Glutamatergic neuron (in vitro differentiated cells): ENCODE measurements around the gene PROSER2. TPM values are rescaled to one million over a fixed set of nuclear protein-coding genes. Genes with fewer than 3 reads are reported as not detected.

Source experiments
- DNase-seq: peaks from one replicate; pipeline ENCODE4 v3.0.0; 2022
- H3K27ac Mint-ChIP-seq: one replicate; pipeline ENCODE4 v1.8.0; 2020; ENCODE audit warnings: mild to moderate bottlenecking, mixed read lengths, inconsistent platforms; ENCODE audit not compliant: unreplicated experiment
- H3K27me3 Mint-ChIP-seq: one replicate; pipeline ENCODE4 v1.8.0; 2020; ENCODE audit warnings: mild to moderate bottlenecking, moderate library complexity, mixed read lengths, inconsistent platforms; ENCODE audit not compliant: unreplicated experiment
- H3K36me3 Mint-ChIP-seq: one replicate; pipeline ENCODE4 v1.8.0; 2020; ENCODE audit warnings: mild to moderate bottlenecking, mixed read lengths, inconsistent platforms; ENCODE audit not compliant: unreplicated experiment
- H3K4me1 Mint-ChIP-seq: one replicate; pipeline ENCODE4 v1.8.0; 2020; ENCODE audit warnings: mild to moderate bottlenecking, low read depth, mixed read lengths, inconsistent platforms; ENCODE audit not compliant: unreplicated experiment
- H3K4me3 Mint-ChIP-seq: one replicate; pipeline ENCODE4 v1.8.0; 2020; ENCODE audit warnings: mild to moderate bottlenecking, mixed read lengths, inconsistent platforms; ENCODE audit not compliant: unreplicated experiment
- H3K9me3 Mint-ChIP-seq: one replicate; pipeline ENCODE4 v1.8.0; 2020; ENCODE audit warnings: mild to moderate bottlenecking, moderate library complexity, mixed read lengths, inconsistent platforms; ENCODE audit not compliant: unreplicated experiment
- total RNA-seq: library from RNA; stranded (reverse); fragmentation: NEBNext Ultra II Directional; extraction: Animal tissue kit (Norgen Biotek cat#: 25700); gene quantifications from one replicate; pipeline ENCODE4 v1.2.1, GENCODE V29; 2021; ENCODE audit not compliant: unreplicated experiment
- TF ChIP-seq, protein P1 (sequence below): fragments of 200-600 bp; sonication (generic); IDR thresholded peaks from one replicate; pipeline ENCODE4 v1.5.0; 2021; ENCODE audit not compliant: partially characterized antibody, unreplicated experiment

Gene PROSER2
- total RNA-seq, 1 donor from 2014 or later = not detected

- TF ChIP-seq, protein P1, sequence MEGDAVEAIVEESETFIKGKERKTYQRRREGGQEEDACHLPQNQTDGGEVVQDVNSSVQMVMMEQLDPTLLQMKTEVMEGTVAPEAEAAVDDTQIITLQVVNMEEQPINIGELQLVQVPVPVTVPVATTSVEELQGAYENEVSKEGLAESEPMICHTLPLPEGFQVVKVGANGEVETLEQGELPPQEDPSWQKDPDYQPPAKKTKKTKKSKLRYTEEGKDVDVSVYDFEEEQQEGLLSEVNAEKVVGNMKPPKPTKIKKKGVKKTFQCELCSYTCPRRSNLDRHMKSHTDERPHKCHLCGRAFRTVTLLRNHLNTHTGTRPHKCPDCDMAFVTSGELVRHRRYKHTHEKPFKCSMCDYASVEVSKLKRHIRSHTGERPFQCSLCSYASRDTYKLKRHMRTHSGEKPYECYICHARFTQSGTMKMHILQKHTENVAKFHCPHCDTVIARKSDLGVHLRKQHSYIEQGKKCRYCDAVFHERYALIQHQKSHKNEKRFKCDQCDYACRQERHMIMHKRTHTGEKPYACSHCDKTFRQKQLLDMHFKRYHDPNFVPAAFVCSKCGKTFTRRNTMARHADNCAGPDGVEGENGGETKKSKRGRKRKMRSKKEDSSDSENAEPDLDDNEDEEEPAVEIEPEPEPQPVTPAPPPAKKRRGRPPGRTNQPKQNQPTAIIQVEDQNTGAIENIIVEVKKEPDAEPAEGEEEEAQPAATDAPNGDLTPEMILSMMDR = no peak
- Mint-ChIP-seq H3K36me3 (peaks cover 6% of the 10 kb centered on the region), H3K4me3 (no peak overlapping the region), H3K27ac (no peak overlapping the region), H3K9me3 (peaks cover 3% of the 10 kb centered on the region), H3K27me3 (peaks cover 10% of the 10 kb centered on the region), H3K4me1 (peaks cover 2% of the 10 kb centered on the region)
- DNase-seq = no peak
These were observed 26.7 kb upstream of the PROSER2 start for GRCh38 chr10:11796474-11796873.

GRCh38 chr10:11797281-11797680 is 25.9 kb upstream of the PROSER2 start:
- Mint-ChIP-seq H3K27ac (no peak overlapping the region), H3K9me3 (peaks cover 3% of the 10 kb centered on the region), H3K27me3 (peaks cover 11% of the 10 kb centered on the region), H3K36me3 (peaks cover 6% of the 10 kb centered on the region), H3K4me3 (no peak overlapping the region), H3K4me1 (peaks cover 2% of the 10 kb centered on the region)
- no peak for DNase-seq
- TF ChIP-seq, protein P1 = no peak

- peaks cover 5% of the 10 kb centered on the region for H3K9me3 Mint-ChIP-seq
- no peak overlapping the region for H3K27ac Mint-ChIP-seq
- H3K4me1 Mint-ChIP-seq = peaks cover 2% of the 10 kb centered on the region
- TF ChIP-seq, protein P1 = no peak
- no peak overlapping the region for H3K4me3 Mint-ChIP-seq
- H3K27me3 Mint-ChIP-seq = peaks cover 11% of the 10 kb centered on the region
- no peak for DNase-seq
- H3K36me3 Mint-ChIP-seq = peaks cover 6% of the 10 kb centered on the region
These were observed 25.1 kb upstream of the PROSER2 start for GRCh38 chr10:11797847-11798633.

DNA sequence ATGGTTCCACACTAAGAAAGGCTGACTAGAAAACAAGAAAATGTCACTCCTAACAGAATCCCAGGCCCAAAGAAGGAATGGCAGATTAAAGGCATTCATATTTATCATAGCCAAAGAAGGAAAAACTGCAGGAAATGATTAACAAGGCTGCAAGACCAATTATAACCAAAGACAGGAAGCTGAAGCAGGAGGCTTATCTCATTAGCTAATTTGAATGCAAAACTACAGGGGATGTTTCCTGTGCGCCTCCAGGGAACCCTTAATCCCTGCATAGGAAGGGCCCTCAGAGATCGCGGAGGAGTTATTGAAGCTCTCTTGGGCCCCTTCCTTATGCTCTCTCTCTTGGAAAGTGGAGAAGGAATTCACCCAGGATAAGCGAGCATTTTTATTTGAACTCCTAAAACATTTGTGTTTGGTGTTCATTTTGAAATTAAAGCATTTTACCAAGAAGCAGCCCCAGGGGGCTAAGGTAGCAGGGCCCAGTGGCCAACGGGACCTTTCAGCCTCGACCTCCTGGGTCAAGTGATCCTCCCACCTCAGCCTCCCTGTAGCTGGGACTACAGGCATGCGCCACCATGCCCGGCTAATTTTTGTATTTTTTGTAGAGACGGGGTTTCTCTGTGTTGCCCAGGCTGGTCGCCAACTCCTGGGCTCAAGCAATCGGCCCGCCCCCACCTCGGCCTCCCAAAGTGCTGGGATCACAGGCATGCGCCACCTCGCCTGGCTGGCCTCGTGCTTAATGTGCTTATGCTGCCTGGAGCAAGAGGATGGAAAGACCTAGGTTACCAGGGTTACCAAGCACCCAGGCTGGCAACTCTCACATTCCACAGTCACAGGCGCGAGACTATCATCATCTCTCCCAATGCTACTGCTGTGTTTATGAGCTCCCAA is 24.1 kb upstream of the PROSER2 start:
- TF ChIP-seq, protein P1 = no peak
- no peaks in the 10 kb centered on the region for H3K36me3 Mint-ChIP-seq
- H3K27ac Mint-ChIP-seq = no peak overlapping the region
- no peak for DNase-seq
- peaks cover 2% of the 10 kb centered on the region for H3K9me3 Mint-ChIP-seq
- H3K4me3 Mint-ChIP-seq = no peak overlapping the region
- peaks cover 11% of the 10 kb centered on the region for H3K27me3 Mint-ChIP-seq
- H3K4me1 Mint-ChIP-seq = peaks cover 2% of the 10 kb centered on the region
